DOHH2 (cell line): ENCODE data around the gene PRDM16.

Source experiments
- CTCF ChIP-seq: fragments of 200-600 bp; sonication (generic); IDR thresholded peaks from one replicate; pipeline ENCODE4 v1.5.1; 2014; ENCODE audit warnings: antibody characterized with exemption, mild to moderate bottlenecking, low read depth, low read length; ENCODE audit not compliant: poor library complexity, severe bottlenecking
- EZH2phosphoT487 ChIP-seq: fragments of 200-600 bp; sonication (generic); IDR thresholded peaks from 2 replicates; pipeline ENCODE4 v1.6.1; 2017; ENCODE audit warnings: borderline replicate concordance, mild to moderate bottlenecking, antibody characterized with exemption, low read length, moderate library complexity, mixed read lengths

- TF ChIP-seq CTCF (no peak), EZH2phosphoT487 (no peak)
These were observed 349.6 kb downstream of the PRDM16 start for GRCh38 chr1:3418600-3418999.
